ENCODE data around the gene CHST8. TPM values are rescaled to one million over a fixed set of nuclear protein-coding genes. Genes with fewer than 3 reads are reported as not detected.

Gene CHST8
- total RNA-seq, 4 donors from 2014 or later: 0.39 to 4.4 (median 0.96) TPM

DNA sequence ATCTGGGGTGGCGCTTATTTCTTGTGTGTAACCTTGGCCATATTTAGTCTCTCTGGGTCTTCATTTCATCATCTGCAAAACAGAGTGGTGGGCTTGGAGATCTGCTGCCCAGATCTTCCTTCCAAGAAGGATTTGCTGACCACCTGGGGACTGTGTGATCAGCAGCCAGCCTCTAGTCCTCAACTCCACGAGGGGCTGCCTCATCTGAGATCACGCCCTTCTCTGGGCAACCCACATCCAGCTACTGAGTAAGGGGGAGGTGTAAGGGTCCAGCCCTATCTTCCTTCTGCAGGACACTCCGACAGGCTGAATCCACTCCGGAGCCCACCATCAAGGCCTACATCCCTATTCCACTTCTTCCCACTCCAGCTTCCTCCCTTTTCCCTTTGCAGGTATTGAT, 57.9 kb downstream of the CHST8 start:
- DNase-seq (ENCODE audit: low spot score in 2 of 2): no peak
- Histone ChIP-seq H3K9me3 (no peaks in the 10 kb centered on the region), H3K4me3 (no peak overlapping the region), H3K36me3 (no peaks in the 10 kb centered on the region), H3K27me3 (peaks cover 0 to 13% of the 10 kb centered on the region in 2 donors), H3K27ac (no peak overlapping the region), H3K4me1 (no peaks in the 10 kb centered on the region)
- no peak for TF ChIP-seq POLR2A (IDR thresholded peaks at IDR 0.05)
- no peak for TF ChIP-seq EP300 (IDR thresholded peaks at IDR 0.05)
- TF ChIP-seq, protein P1, sequence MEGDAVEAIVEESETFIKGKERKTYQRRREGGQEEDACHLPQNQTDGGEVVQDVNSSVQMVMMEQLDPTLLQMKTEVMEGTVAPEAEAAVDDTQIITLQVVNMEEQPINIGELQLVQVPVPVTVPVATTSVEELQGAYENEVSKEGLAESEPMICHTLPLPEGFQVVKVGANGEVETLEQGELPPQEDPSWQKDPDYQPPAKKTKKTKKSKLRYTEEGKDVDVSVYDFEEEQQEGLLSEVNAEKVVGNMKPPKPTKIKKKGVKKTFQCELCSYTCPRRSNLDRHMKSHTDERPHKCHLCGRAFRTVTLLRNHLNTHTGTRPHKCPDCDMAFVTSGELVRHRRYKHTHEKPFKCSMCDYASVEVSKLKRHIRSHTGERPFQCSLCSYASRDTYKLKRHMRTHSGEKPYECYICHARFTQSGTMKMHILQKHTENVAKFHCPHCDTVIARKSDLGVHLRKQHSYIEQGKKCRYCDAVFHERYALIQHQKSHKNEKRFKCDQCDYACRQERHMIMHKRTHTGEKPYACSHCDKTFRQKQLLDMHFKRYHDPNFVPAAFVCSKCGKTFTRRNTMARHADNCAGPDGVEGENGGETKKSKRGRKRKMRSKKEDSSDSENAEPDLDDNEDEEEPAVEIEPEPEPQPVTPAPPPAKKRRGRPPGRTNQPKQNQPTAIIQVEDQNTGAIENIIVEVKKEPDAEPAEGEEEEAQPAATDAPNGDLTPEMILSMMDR (IDR thresholded peaks at IDR 0.05): no peak
- WGBS, 2 donors: 74 to 81% methylated on average over 5 of the region's 5 CpGs

DNA sequence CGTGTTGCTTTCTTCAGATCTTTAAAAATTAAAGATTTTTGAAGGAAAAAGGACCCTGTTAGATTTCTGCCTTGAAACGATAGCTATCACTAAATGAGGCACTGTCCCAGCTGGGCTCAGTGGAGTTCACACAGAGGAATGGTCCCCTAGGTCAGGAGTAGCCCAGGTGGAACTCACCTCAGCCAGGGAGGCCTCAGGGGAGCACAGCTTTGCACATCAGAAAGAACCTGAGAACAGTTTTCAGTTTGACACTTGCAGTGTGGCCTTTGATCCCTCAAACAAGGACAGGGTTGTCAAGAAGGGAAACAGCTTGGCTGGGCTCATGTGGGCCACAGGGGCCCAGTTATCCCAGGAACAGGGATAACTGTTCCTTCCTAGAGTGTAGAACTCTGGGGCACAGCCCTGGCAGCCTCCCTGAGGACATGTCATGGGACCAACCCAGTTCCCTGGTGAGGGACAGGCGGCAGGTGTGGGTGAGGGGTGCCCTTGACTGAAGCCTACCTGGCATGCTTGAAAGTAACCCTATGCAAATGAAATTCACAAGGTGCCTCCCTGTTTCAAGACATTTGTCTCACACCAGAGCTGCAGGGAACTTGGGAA, 59.4 kb downstream of the CHST8 start:
- no peak for DNase-seq (ENCODE audit: low spot score in 2 of 2)
- no peaks in the 10 kb centered on the region for H3K4me1 ChIP-seq
- no peak for TF ChIP-seq POLR2A (IDR thresholded peaks at IDR 0.05)
- no peak for TF ChIP-seq EP300 (IDR thresholded peaks at IDR 0.05)
- TF ChIP-seq, protein P1 (IDR thresholded peaks at IDR 0.05): no peak
- H3K27me3 ChIP-seq: peaks cover 0 to 27% of the 10 kb centered on the region in 2 donors
- H3K36me3 ChIP-seq: no peaks in the 10 kb centered on the region
- WGBS, 2 donors: 72 to 76% methylated on average over 3 of the region's 3 CpGs
- H3K9me3 ChIP-seq: no peaks in the 10 kb centered on the region
- H3K27ac ChIP-seq: no peak overlapping the region
- H3K4me3 ChIP-seq: no peak overlapping the region

DNA sequence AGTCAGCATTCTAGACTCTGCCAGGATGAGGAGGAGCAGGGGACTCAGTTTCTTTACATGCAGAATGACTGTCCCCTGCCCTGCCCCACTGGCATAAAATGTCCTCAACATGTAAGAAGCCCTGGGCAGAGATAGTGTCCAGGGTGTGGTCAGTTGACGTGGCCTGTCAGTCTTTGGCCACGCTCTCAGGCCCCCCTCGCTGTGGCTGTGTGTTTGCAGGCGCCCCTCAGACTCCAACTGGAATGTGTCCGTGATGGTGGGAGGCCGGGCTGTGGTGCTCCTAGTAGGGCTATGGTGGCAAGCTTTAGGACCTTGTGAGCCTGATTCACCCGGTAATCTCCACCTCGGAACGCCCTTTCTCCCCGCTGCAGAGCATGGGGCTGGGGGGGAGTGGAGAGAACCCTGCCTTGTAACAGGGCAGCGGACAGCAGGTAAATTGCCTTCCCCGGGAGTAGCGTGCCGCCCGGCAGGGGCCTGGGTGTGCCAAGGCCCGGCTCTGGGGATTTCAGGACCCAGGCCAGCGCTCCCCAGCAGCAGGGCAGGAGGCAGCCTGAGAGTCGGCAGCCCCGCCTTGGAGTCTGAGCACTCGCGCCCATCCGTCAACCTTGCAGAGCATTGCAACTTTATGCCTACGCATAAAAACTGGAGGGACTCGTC, 62.3 kb downstream of the CHST8 start:
- 17 to 21% methylated on average over 12 to 19 of the region's 24 CpGs for WGBS, 2 donors
- no peaks in the 10 kb centered on the region for H3K9me3 ChIP-seq
- H3K4me1 ChIP-seq: no peaks in the 10 kb centered on the region
- H3K27me3 ChIP-seq: peaks cover 0 to 28% of the 10 kb centered on the region in 2 donors
- no peak overlapping the region for H3K4me3 ChIP-seq
- no peaks in the 10 kb centered on the region for H3K36me3 ChIP-seq
- no peak overlapping the region for H3K27ac ChIP-seq
- no peak for DNase-seq (ENCODE audit: low spot score in 2 of 2)
- no peak for TF ChIP-seq POLR2A (IDR thresholded peaks at IDR 0.05)
- no peak for TF ChIP-seq EP300 (IDR thresholded peaks at IDR 0.05)
- TF ChIP-seq, protein P1 (IDR thresholded peaks at IDR 0.05): no peak

DNA sequence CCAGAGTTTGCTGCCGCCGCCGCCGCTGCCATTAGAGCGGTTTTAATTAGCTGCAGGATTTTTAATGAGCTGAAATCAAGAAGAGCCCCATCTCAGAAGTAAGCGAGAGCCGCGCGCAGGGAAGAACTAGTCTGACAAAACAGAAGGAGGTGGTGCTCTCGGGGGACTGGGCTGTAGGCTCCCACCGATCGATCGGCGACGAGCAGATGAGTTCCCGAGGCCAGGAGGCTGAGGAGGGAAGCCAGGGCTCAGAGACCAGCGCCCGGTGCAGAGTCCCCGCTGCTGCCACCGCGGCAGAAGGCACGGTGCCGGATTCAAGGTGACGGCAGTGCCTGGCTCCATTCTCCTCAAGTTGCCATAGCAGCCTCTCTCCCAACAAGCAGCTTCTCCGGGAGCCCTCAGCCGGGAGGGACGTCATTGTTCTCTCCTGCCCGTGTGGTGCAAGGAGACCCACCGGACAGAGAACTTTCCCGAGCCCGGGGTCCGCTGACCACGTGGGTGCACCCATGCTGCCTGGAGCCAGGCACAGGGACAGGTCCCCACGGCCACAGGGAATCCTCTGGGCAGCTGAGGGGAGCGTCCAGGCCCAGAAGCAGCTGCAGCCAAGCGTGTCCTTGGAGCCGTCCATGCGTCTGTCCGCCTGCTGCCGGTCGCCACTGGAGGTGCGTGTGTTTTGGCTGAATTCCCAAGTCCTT, 62.9 kb downstream of the CHST8 start:
- TF ChIP-seq, protein P1 (IDR thresholded peaks at IDR 0.05): no peak
- no peak for TF ChIP-seq POLR2A (IDR thresholded peaks at IDR 0.05)
- TF ChIP-seq EP300 (IDR thresholded peaks at IDR 0.05): no peak
- Histone ChIP-seq H3K4me3 (no peak overlapping the region), H3K27ac (no peak overlapping the region), H3K9me3 (no peaks in the 10 kb centered on the region), H3K36me3 (no peaks in the 10 kb centered on the region), H3K27me3 (peaks cover 0 to 28% of the 10 kb centered on the region in 2 donors), H3K4me1 (no peaks in the 10 kb centered on the region)
- DNase-seq (ENCODE audit: low spot score in 2 of 2): no peak
- WGBS, 2 donors: 19 to 20% methylated on average over 34 to 41 of the region's 42 CpGs

DNA sequence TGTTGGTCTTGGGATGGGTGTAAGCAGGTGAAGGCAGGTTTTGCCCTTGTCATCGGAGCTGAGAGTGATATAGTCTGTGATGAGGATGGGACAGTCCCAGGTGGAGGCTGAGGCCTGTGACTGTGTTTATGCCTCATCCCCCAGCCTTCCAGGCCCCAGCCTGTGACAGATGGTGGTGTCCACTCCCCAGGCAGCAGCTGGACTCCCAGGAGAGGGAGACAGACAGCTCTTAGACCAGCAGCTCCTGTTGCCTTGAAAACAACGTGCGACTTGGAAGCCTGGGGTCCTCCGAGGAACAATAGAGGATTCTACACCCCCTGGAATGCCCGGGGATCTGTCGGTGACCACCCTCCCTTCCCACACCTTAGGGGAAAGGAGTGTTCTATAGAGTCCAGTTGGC, 63.8 kb downstream of the CHST8 start:
- H3K4me1 ChIP-seq: no peaks in the 10 kb centered on the region
- H3K9me3 ChIP-seq: no peaks in the 10 kb centered on the region
- WGBS, 2 donors: 86 to 94% methylated on average over 6 of the region's 6 CpGs
- no peaks in the 10 kb centered on the region for H3K36me3 ChIP-seq
- no peak for DNase-seq (ENCODE audit: low spot score in 2 of 2)
- no peak overlapping the region for H3K4me3 ChIP-seq
- no peak overlapping the region for H3K27ac ChIP-seq
- TF ChIP-seq EP300 (IDR thresholded peaks at IDR 0.05) (no peak), POLR2A (IDR thresholded peaks at IDR 0.05) (no peak)
- TF ChIP-seq, protein P1 (IDR thresholded peaks at IDR 0.05): no peak
- H3K27me3 ChIP-seq: peaks cover 0 to 28% of the 10 kb centered on the region in 2 donors
